Esophagus squamous epithelium (tissue), 5 donors: ENCODE data around the gene CYP2A6. TPM values are rescaled to one million over a fixed set of nuclear protein-coding genes. Genes with fewer than 3 reads are reported as not detected.
"Not testable (repeated sequence)": the region's sequence is repeated elsewhere in the genome, so short reads cannot be mapped to it uniquely, and the experiment has no call there.

Experiments
- DNase-seq: peaks from one replicate; lab custom pipeline; 2025; lab: John Stamatoyannopoulos, UW
- H3K27ac ChIP-seq, 4 donors: fragments of 200-600 bp; sonication (generic); one replicate each; pipeline ENCODE4 v1.5.1; 2016 to 2019; ENCODE audit warnings: mild to moderate bottlenecking in 1 of 4
- H3K27me3 ChIP-seq, 4 donors: fragments of 200-600 bp; sonication (generic); 1 replicate in 3 of 4; 2 replicates in 1 of 4; pipeline versions ENCODE4 v1.5.1 to v1.6.0; 2017 to 2021; ENCODE audit warnings: antibody characterized with exemption in 1 of 4
- H3K36me3 ChIP-seq, 3 donors: fragments of 200-600 bp; sonication (generic); one replicate each; pipeline ENCODE4 v1.5.1; 2016 to 2019
- H3K4me1 ChIP-seq, 3 donors: fragments of 200-600 bp; sonication (generic); one replicate each; pipeline ENCODE4 v1.5.1; 2017 to 2019
- H3K4me3 ChIP-seq, 4 donors: fragments of 200-600 bp; sonication (generic); 1 replicate in 3 of 4; 2 replicates in 1 of 4; pipeline ENCODE4 v1.5.1; 2016 to 2019; ENCODE audit warnings: mild to moderate bottlenecking in 2 of 4, moderate library complexity in 1 of 4
- H3K9me3 ChIP-seq, 3 donors: fragments of 200-600 bp; sonication (generic); one replicate each; pipeline ENCODE4 v1.5.1; 2016 to 2019
- POLR2A ChIP-seq, 4 donors: fragments of 450-650 bp; IDR thresholded peaks; one replicate each; pipeline ENCODE4 v1.6.1; 2017; ENCODE audit warnings: antibody characterized with exemption in 4 of 4, mild to moderate bottlenecking in 4 of 4, moderate library complexity in 3 of 4
- WGBS, 2 donors: methylation state at CpG; one replicate each; pipeline ENCODE4 v1.1.5; 2018; 5-methylcytosine and 5-hydroxymethylcytosine counted together
- intact Hi-C: fragments of 100-400 bp; cut with DNase I; formaldehyde crosslinking; loops from one replicate; pipeline ENCODE4 v1.15.0; 2022
- total RNA-seq, 4 donors: library from RNA; depleted of rRNA; stranded (reverse); fragments of >200 nt; gene quantifications; one replicate each; pipeline ENCODE4 v1.1.0, GENCODE V29; 2016
- TF ChIP-seq, protein P1 (sequence below), 6 experiments: fragments of 450-650 bp in 4 of 6; fragments of 200-600 bp in 2 of 6; sonication (generic) in 2 of 6; IDR thresholded peaks; one replicate each; pipeline ENCODE4 v1.5.1; 2016 to 2019; ENCODE audit warnings: antibody characterized with exemption in 6 of 6, mild to moderate bottlenecking in 4 of 6, moderate library complexity in 4 of 6
- donor health status: DM: yes; HTN: yes; CAD: no.

Gene CYP2A6
- total RNA-seq, 4 donors from 2014 or later = not detected

GRCh38 chr19:40822161-40822560 lies 28.1 kb downstream of the CYP2A6 start:
- H3K27me3 ChIP-seq = no peaks in the 10 kb centered on the region
- TF ChIP-seq, protein P1, sequence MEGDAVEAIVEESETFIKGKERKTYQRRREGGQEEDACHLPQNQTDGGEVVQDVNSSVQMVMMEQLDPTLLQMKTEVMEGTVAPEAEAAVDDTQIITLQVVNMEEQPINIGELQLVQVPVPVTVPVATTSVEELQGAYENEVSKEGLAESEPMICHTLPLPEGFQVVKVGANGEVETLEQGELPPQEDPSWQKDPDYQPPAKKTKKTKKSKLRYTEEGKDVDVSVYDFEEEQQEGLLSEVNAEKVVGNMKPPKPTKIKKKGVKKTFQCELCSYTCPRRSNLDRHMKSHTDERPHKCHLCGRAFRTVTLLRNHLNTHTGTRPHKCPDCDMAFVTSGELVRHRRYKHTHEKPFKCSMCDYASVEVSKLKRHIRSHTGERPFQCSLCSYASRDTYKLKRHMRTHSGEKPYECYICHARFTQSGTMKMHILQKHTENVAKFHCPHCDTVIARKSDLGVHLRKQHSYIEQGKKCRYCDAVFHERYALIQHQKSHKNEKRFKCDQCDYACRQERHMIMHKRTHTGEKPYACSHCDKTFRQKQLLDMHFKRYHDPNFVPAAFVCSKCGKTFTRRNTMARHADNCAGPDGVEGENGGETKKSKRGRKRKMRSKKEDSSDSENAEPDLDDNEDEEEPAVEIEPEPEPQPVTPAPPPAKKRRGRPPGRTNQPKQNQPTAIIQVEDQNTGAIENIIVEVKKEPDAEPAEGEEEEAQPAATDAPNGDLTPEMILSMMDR (IDR thresholded peaks at IDR 0.05) = no peak
- no peak for TF ChIP-seq POLR2A (IDR thresholded peaks at IDR 0.05)
- H3K4me1 ChIP-seq = peaks cover 5 to 29% (median 15%) of the 10 kb centered on the region in 3 donors
- no peaks in the 10 kb centered on the region for H3K9me3 ChIP-seq
- intact Hi-C loops = no loop called here
- no peak overlapping the region for H3K27ac ChIP-seq
- DNase-seq = no peak
- 92 to 94% methylated on average over 8 to 14 of the region's 22 CpGs for WGBS, 2 donors
- H3K4me3 ChIP-seq = no peak overlapping the region
- peaks cover 0 to 6% (median 0%) of the 10 kb centered on the region in 3 donors for H3K36me3 ChIP-seq

- TF ChIP-seq, protein P1 (IDR thresholded peaks at IDR 0.05) = peak; percentile 70 to 94 (median 80)
- H3K36me3 ChIP-seq, H3K9me3 ChIP-seq, intact Hi-C loops, H3K4me3 ChIP-seq, H3K27me3 ChIP-seq, DNase-seq: not testable (repeated sequence)
- Histone ChIP-seq H3K27ac (peak overlapping the region; percentile 40 to 70 (median 65)), H3K4me1 (peaks cover 5 to 29% (median 15%) of the 10 kb centered on the region in 3 donors)
- WGBS, 2 donors = 30 to 41% methylated on average over 5 to 6 of the region's 6 CpGs
These were observed 30.6 kb downstream of the CYP2A6 start for GRCh38 chr19:40819479-40820234.

GRCh38 chr19:40818480-40819399 lies 31.5 kb downstream of the CYP2A6 start:
- Histone ChIP-seq H3K4me1 (peaks cover 5 to 29% (median 15%) of the 10 kb centered on the region in 3 donors), H3K4me3 (peak overlapping the region in 2 of 4 donors; percentile 29 to 57), H3K27ac (peak overlapping the region in 3 of 4 donors; percentile 62 to 70 (median 68))
- H3K9me3 ChIP-seq, DNase-seq, H3K27me3 ChIP-seq, intact Hi-C loops, H3K36me3 ChIP-seq: not testable (repeated sequence)
- TF ChIP-seq, protein P1 (IDR thresholded peaks at IDR 0.05) = peak in 4 of 6 experiments; percentile 20 to 32 (median 23)
- WGBS, 2 donors = 79 to 86% methylated on average over 9 of the region's 36 CpGs

DNA sequence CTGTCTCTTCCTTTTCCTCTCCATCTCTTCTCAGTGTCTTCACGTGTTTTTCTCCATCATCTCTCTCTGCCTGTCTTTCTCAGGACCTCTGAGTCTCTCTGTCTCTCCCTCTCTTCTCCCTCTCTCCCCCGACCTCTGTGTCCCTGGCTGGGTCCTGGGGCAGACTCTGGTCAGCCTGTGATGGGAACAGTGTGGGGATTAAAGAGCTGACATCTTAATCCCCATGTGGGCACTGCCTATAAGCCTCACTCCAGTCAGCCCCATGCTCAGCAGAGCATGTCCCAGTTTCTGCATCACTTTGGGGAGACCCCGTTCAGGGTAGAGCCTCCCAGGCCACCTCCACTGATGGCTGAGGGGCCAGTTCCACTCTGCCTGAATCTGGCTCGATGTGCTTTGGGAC lies 35.0 kb downstream of the CYP2A6 start:
- Histone ChIP-seq H3K27me3 (no peaks in the 10 kb centered on the region), H3K9me3 (no peaks in the 10 kb centered on the region), H3K27ac (no peak overlapping the region), H3K4me1 (peaks cover 14 to 53% (median 32%) of the 10 kb centered on the region in 3 donors), H3K36me3 (no peaks in the 10 kb centered on the region), H3K4me3 (no peak overlapping the region)
- WGBS, 2 donors = 56 to 68% methylated on average over 2 to 3 of the region's 4 CpGs
- intact Hi-C loops = no loop called here
- TF ChIP-seq POLR2A (IDR thresholded peaks at IDR 0.05) = no peak
- TF ChIP-seq, protein P1 (IDR thresholded peaks at IDR 0.05) = no peak
- DNase-seq = no peak
